Fibroblast of mammary gland (primary cell): ENCODE measurements around the gene HSD3B1.

ENCODE experiments used
- DNase-seq: peaks from one replicate; pipeline ENCODE4 v3.0.0-alpha.2; 2010; ENCODE audit warnings: low read depth
- H3K4me3 ChIP-seq: 2 replicates; pipeline ENCODE4 v1.5.1; 2011; ENCODE audit warnings: low read depth, mild to moderate bottlenecking, low read length, moderate library complexity; ENCODE audit not compliant: control insufficient read depth
- TF ChIP-seq, protein P1 (sequence below): conservative IDR thresholded peaks from 2 replicates; pipeline ENCODE4 v1.5.1; 2011; ENCODE audit warnings: low read depth, low read length, inconsistent platforms; ENCODE audit not compliant: control insufficient read depth, insufficient read depth

The HSD3B1 gene

DNA sequence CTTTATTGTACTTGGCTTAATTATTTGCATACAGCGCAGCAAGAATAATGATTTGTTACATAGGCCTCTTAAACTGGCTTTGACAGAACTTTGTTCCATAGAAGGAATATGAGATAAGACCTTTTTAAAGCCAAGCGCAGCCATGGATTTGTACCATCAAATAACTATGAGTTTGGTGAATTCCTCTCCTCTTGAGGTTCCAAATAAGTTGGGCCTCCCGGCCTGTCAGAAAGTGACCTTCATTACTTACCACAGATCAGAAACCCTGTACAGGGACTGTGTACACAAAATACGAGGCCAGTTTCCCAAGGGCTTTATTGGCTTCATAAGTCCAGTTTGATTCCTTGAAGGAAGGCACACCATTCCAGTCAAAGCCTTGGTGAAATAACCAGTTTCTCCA, 21.8 kb upstream of the HSD3B1 start:
- TF ChIP-seq, protein P1, sequence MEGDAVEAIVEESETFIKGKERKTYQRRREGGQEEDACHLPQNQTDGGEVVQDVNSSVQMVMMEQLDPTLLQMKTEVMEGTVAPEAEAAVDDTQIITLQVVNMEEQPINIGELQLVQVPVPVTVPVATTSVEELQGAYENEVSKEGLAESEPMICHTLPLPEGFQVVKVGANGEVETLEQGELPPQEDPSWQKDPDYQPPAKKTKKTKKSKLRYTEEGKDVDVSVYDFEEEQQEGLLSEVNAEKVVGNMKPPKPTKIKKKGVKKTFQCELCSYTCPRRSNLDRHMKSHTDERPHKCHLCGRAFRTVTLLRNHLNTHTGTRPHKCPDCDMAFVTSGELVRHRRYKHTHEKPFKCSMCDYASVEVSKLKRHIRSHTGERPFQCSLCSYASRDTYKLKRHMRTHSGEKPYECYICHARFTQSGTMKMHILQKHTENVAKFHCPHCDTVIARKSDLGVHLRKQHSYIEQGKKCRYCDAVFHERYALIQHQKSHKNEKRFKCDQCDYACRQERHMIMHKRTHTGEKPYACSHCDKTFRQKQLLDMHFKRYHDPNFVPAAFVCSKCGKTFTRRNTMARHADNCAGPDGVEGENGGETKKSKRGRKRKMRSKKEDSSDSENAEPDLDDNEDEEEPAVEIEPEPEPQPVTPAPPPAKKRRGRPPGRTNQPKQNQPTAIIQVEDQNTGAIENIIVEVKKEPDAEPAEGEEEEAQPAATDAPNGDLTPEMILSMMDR, result no peak
- H3K4me3 ChIP-seq, result no peak overlapping the region

DNA sequence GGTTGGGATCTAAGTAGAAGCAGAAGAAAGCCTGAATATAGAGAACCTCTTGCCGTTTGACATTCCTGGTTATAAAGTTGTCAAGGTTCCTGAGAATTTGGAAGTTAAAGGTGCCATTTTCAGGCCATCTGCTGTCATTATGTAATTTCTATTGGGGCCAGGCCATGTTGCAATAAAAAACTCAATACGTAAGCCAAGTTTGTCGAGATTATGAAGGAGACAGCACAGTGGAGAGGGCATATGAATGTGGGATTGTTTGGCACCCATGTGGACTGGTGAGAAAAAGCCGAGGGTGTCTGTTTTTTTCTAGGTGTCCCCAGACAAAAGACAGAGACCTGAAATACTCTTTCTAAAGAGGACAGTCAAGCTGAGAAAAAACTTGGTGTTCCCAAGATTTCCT, 18.8 kb upstream of the HSD3B1 start:
- no peak overlapping the region for H3K4me3 ChIP-seq
- DNase-seq, result no peak
- TF ChIP-seq, protein P1, result no peak

More for the DNA sequence above, 21.8 kb upstream of the HSD3B1 start:
- DNase-seq, result no peak

- H3K4me3 ChIP-seq, result no peak overlapping the region
- no peak for DNase-seq
- TF ChIP-seq, protein P1, result no peak
These were observed 17.8 kb upstream of the HSD3B1 start for GRCh38 chr1:119489201-119489600.

GRCh38 chr1:119490925-119491324, 16.1 kb upstream of the HSD3B1 start:
- DNase-seq, result no peak
- TF ChIP-seq, protein P1, result no peak

GRCh38 chr1:119492763-119493162, 14.2 kb upstream of the HSD3B1 start:
- TF ChIP-seq, protein P1, result no peak
- DNase-seq, result no peak
- no peak overlapping the region for H3K4me3 ChIP-seq

More at GRCh38 chr1:119490925-119491324, 16.1 kb upstream of the HSD3B1 start:
- H3K4me3 ChIP-seq, result no peak overlapping the region

- TF ChIP-seq, protein P1, result no peak
- no peak overlapping the region for H3K4me3 ChIP-seq
- no peak for DNase-seq
These were observed 2.2 kb upstream of the HSD3B1 start for GRCh38 chr1:119504831-119505230.

GRCh38 chr1:119510046-119510445, 3.0 kb downstream of the HSD3B1 start:
- TF ChIP-seq, protein P1, result no peak
- H3K4me3 ChIP-seq, result no peak overlapping the region
- no peak for DNase-seq
